WERI-Rb-1 (cell line): ENCODE data around the gene DRD5.

Experiments
- DNase-seq: peaks from one replicate; pipeline ENCODE4 v3.0.0-alpha.2; 2020
- H3K27ac ChIP-seq: fragments of 250-450 bp; sonication (Bioruptor Pico); 2 replicates; pipeline ENCODE4 v1.5.1; 2020; ENCODE audit warnings: mild to moderate bottlenecking, moderate library complexity
- H3K27me3 ChIP-seq: fragments of 250-450 bp; sonication (Bioruptor Pico); 2 replicates; pipeline ENCODE4 v1.5.1; 2021; ENCODE audit warnings: mild to moderate bottlenecking, low read depth, moderate library complexity; ENCODE audit not compliant: insufficient read depth, severe bottlenecking
- H3K36me3 ChIP-seq: fragments of 250-450 bp; sonication (Bioruptor Pico); 2 replicates; pipeline ENCODE4 v1.5.1; 2020; ENCODE audit warnings: mild to moderate bottlenecking, moderate library complexity
- H3K4me3 ChIP-seq: 2 replicates; pipeline ENCODE4 v1.5.1; 2011; ENCODE audit warnings: low read depth, mild to moderate bottlenecking, control low read depth, low read length
- H3K9me3 ChIP-seq: fragments of 250-450 bp; sonication (Bioruptor Pico); 2 replicates; pipeline ENCODE4 v1.5.1; 2021; ENCODE audit warnings: mild to moderate bottlenecking, moderate library complexity; ENCODE audit not compliant: severe bottlenecking
- CTCF ChIP-seq: IDR thresholded peaks from 2 replicates; pipeline ENCODE4 v1.5.1; 2011; ENCODE audit warnings: low read depth, mild to moderate bottlenecking, control low read depth, inconsistent platforms, low read length

Gene DRD5

DNA sequence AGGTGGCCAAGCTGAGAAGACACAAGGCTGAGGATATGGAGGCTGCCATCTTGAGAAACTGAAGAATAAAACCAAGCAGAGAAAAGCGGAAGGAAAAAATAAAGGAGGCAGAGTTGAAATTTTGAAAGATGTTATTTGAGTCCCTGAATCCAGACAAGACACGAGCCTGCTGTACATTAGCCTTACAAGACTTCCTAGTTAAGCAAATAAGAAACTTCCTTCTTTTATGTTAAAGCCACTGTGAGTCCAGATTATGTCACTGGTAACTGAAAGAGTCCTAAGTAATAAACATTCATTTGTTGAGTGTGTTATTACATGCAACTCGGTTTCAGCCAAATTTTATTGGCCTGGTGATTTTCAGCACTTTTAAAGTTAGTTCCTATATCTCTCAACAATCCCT, 30.4 kb downstream of the DRD5 start:
- Histone ChIP-seq H3K36me3 (no peaks in the 10 kb centered on the region), H3K27ac (no peak overlapping the region), H3K9me3 (peaks cover 3% of the 10 kb centered on the region), H3K27me3 (no peaks in the 10 kb centered on the region), H3K4me3 (no peak overlapping the region)
- no peak for TF ChIP-seq CTCF
- DNase-seq, result no peak

DNA sequence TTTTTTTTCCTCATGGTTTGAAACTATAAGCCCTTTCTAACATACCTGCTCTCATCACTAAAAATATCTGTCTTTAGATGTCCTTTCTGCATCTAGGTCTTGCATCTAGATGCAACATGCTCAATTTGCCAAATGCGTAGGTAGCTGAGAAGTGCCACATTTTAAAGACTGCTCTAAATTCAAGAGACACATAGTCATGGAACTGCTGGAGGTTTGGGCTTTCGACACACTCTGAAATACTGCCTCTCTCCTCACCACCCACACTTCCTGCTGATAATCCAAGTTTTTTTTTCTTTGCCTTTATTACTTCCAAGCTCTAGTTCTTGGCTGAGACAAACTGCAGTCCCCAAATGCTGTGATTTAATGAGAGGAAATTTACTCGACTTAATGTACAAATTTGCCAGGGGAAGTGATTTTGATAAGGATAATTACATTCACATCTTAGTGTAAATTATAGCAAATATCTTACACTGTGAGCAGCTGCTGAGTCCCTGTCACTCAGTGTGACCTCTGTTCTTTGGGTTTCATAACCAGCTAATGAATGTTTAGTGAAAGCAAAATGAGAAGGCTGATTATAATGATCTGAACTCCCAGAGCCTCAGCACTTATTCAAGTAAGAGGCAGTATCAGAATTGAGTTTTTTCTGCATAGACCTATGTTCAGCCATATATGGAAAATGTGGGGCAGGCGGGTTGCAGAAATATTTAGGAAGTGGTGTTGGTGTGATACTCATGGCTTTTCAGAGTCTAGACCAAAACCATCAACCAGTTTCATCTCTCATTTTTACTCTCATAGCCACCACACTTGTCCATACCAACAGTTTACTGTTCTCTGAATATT, 31.3 kb downstream of the DRD5 start:
- Histone ChIP-seq H3K4me3 (no peak overlapping the region), H3K9me3 (peaks cover 3% of the 10 kb centered on the region), H3K36me3 (no peaks in the 10 kb centered on the region), H3K27me3 (no peaks in the 10 kb centered on the region), H3K27ac (no peak overlapping the region)
- no peak for DNase-seq
- TF ChIP-seq CTCF, result no peak

DNA sequence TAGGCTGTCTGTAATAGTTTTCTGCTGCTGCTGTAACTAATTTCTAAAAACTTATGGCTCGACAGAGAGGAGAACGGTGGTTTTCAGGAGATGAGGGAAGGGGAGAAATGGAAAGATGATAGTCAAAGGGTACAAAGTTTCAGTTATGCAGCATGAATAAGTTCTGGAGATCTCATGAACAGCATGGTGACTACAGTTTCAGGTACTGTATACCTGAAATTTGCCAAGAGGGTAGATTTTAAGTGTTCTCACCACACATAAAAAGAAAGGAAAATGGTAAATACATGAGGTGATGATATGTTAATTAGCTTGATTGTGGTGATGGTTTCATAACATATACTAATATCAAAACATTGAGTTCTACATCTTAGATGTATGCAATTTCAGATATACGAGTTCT, 34.9 kb downstream of the DRD5 start:
- Histone ChIP-seq H3K4me3 (no peak overlapping the region), H3K27me3 (no peaks in the 10 kb centered on the region), H3K36me3 (no peaks in the 10 kb centered on the region), H3K9me3 (no peaks in the 10 kb centered on the region), H3K27ac (no peak overlapping the region)
- no peak for DNase-seq
- no peak for TF ChIP-seq CTCF

DNA sequence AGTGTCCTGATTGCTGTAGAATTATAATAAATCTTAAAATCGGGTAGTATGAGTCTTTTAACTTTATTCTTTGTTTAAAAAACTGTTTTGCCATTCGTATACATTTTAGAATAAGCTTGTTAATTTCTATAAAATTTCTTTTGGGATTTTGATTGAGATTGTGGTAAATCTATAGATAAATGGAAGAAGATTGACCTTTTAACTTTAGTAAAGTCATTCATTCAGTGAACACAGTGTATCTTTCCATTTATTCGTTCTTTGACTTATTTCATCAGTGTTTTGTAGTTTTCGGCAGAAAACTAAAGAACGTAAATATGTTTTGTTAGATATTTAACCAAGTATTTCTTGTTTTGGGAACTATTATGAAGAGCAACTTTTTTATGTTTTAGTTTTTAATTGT, 38.9 kb downstream of the DRD5 start:
- Histone ChIP-seq H3K36me3 (no peaks in the 10 kb centered on the region), H3K9me3 (no peaks in the 10 kb centered on the region), H3K27me3 (no peaks in the 10 kb centered on the region), H3K27ac (no peak overlapping the region), H3K4me3 (no peak overlapping the region)
- DNase-seq, result no peak
- TF ChIP-seq CTCF, result no peak

- no peak for TF ChIP-seq CTCF
- H3K9me3 ChIP-seq, result no peaks in the 10 kb centered on the region
- no peaks in the 10 kb centered on the region for H3K27me3 ChIP-seq
- DNase-seq, result no peak
- H3K4me3 ChIP-seq, result no peak overlapping the region
- H3K36me3 ChIP-seq, result no peaks in the 10 kb centered on the region
- no peak overlapping the region for H3K27ac ChIP-seq
These were observed 43.6 kb downstream of the DRD5 start for GRCh38 chr4:9825049-9825448.

- Histone ChIP-seq H3K36me3 (no peaks in the 10 kb centered on the region), H3K4me3 (no peak overlapping the region), H3K27ac (no peak overlapping the region), H3K27me3 (no peaks in the 10 kb centered on the region), H3K9me3 (no peaks in the 10 kb centered on the region)
- no peak for TF ChIP-seq CTCF
- no peak for DNase-seq
These were observed 45.1 kb downstream of the DRD5 start for GRCh38 chr4:9826551-9826950.
